Measurements from ENCODE around the gene SMIM11. TPM values are rescaled to one million over a fixed set of nuclear protein-coding genes. Genes with fewer than 3 reads are reported as not detected.

SMIM11 gene
- total and polyA plus RNA-seq, 2 experiments from 2014 or later: 3.5 to 8.9 TPM

- TF ChIP-seq REST (IDR thresholded peaks at IDR 0.05; ENCODE audit: unreplicated experiment) (no peak), ZNF114 (CRISPR knock-in tag; IDR thresholded peaks at IDR 0.05) (no peak), CREB1 (CRISPR knock-in tag; IDR thresholded peaks at IDR 0.05; ENCODE audit: low read depth) (no peak), ZNF331 (CRISPR knock-in tag; IDR thresholded peaks at IDR 0.05; ENCODE audit: low read depth) (no peak), NANOG (IDR thresholded peaks at IDR 0.05; ENCODE audit: borderline replicate concordance) (no peak), EZH2 (IDR thresholded peaks at IDR 0.05; ENCODE audit: low read depth, unreplicated experiment) (no peak), POLR2AphosphoS5 (IDR thresholded peaks at IDR 0.05; ENCODE audit: low read depth) (no peak), STAT1 (IDR thresholded peaks at IDR 0.05; ENCODE audit: unreplicated experiment) (no peak), JUNB (IDR thresholded peaks at IDR 0.05; ENCODE audit: unreplicated experiment) (no peak)
Measured at GRCh38 chr21:34357889-34358288, 17.4 kb upstream of the SMIM11 start (continued).

- Mint-ChIP-seq H3K4me1 (peaks cover 3% of the 10 kb centered on the region; the same call in 1 of the 3 replicates), H3K27me3 (ENCODE audit: insufficient read depth, low read depth, poor library complexity) (peaks cover 3% of the 10 kb centered on the region)
- H3K4me2 ChIP-seq: no peak overlapping the region
Measured at GRCh38 chr21:34358866-34359265, 16.4 kb upstream of the SMIM11 start.

More at GRCh38 chr21:34358866-34359265, 16.4 kb upstream of the SMIM11 start:
- TF ChIP-seq ETS1 (IDR thresholded peaks at IDR 0.05): no peak
- TF ChIP-seq ZNF462 (CRISPR knock-in tag; IDR thresholded peaks at IDR 0.05): no peak
- H3K4me3 Mint-ChIP-seq: no peak overlapping the region
- no peaks in the 10 kb centered on the region for H4K20me1 ChIP-seq (replicated peaks; ENCODE audit: insufficient read depth)
- H3K9me2 ChIP-seq (ENCODE audit: insufficient read depth): no peaks in the 10 kb centered on the region
- no peak overlapping the region for H3K27ac Mint-ChIP-seq
- H3K27me3 ChIP-seq (ENCODE audit: insufficient read depth): no peaks in the 10 kb centered on the region
- H3K36me3 ChIP-seq (ENCODE audit: insufficient read depth): no peaks in the 10 kb centered on the region
- no peak for ATAC-seq
- H3K79me2 ChIP-seq (replicated peaks; ENCODE audit: insufficient read depth): no peaks in the 10 kb centered on the region
- DNase-seq (ENCODE audit: low spot score): no peak
- H3K36me3 Mint-ChIP-seq (ENCODE audit: low read depth): no peaks in the 10 kb centered on the region
- H3K9me3 Mint-ChIP-seq: peaks cover 4% of the 10 kb centered on the region; the same call in 2 of the 3 replicates
- H2AFZ ChIP-seq: no peak overlapping the region
- H3K4me1 ChIP-seq (ENCODE audit: insufficient read depth): no peaks in the 10 kb centered on the region
- no peak overlapping the region for H3K27ac ChIP-seq (ENCODE audit: low read depth)
- H3K4me3 ChIP-seq: no peak overlapping the region
- no peaks in the 10 kb centered on the region for H3F3A ChIP-seq (replicated peaks; ENCODE audit: low read depth)
